ENCODE data around the gene CPED1. TPM values are rescaled to one million over a fixed set of nuclear protein-coding genes. Genes with fewer than 3 reads are reported as not detected.
"Not testable (repeated sequence)": the region's sequence is repeated elsewhere in the genome, so short reads cannot be mapped to it uniquely, and the experiment has no call there.

CPED1 gene
- total and polyA plus RNA-seq, 3 experiments from 2014 or later: 0.09 to 0.27 TPM; not detected in 1

- H3K36me3 ChIP-seq (ENCODE audit: insufficient read depth, low read length); H3K9me3 ChIP-seq (ENCODE audit: low read length); H3K27me3 ChIP-seq (ENCODE audit: insufficient read depth, low read length, poor library complexity, severe bottlenecking); H3K4me3 ChIP-seq (ENCODE audit: low read length); H3K27me3 Mint-ChIP-seq; H3K36me3 Mint-ChIP-seq; H3K4me3 Mint-ChIP-seq; H3K27ac ChIP-seq (ENCODE audit: low read depth, low read length); DNase-seq; H3K4me1 Mint-ChIP-seq; POLR2A ChIA-PET; H3K27ac Mint-ChIP-seq; CTCF ChIA-PET; H3K4me1 ChIP-seq (ENCODE audit: insufficient read depth, low read length): not testable (repeated sequence)
- peaks cover 12 to 22% (median 13%) of the 10 kb centered on the region in 5 donors for H3K9me3 Mint-ChIP-seq
Measured at GRCh38 chr7:121252523-121253235, 264.2 kb downstream of the CPED1 start.

DNA sequence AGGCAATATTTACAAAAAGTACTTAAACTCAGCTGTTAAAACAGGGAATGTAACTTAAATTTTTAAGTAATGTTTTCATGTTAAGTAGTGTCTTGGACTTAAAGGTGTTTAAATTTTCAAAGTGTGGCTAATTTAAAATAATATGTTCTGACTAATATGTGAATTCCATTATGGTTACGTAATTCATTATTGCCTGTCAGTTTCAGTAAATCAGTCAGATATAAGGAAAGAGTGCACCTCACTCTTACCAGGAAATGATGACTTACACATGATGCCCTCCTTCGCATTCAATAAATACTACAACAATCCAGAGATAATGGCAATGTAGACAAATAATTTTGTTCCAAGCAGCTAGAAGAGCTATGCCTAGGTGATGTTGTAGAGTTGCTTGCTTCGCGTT, 271.3 kb downstream of the CPED1 start:
- Histone ChIP-seq H3K4me1 (ENCODE audit: insufficient read depth, low read length) (no peaks in the 10 kb centered on the region), H3K27ac (ENCODE audit: low read depth, low read length) (no peak overlapping the region), H3K4me3 (ENCODE audit: low read length) (no peak overlapping the region), H3K9me3 (ENCODE audit: low read length) (no peaks in the 10 kb centered on the region), H3K36me3 (ENCODE audit: insufficient read depth, low read length) (no peaks in the 10 kb centered on the region), H3K27me3 (ENCODE audit: insufficient read depth, low read length, poor library complexity, severe bottlenecking) (no peaks in the 10 kb centered on the region)
- H3K4me3 Mint-ChIP-seq: no peak overlapping the region
- no peak for DNase-seq
- CTCF ChIA-PET: no interaction called here
- H3K27me3 Mint-ChIP-seq: peaks cover 0 to 5% of the 10 kb centered on the region in 2 donors
- H3K27ac Mint-ChIP-seq: no peak overlapping the region
- H3K9me3 Mint-ChIP-seq: peaks cover 0 to 2% (median 0%) of the 10 kb centered on the region in 5 donors
- H3K4me1 Mint-ChIP-seq: no peaks in the 10 kb centered on the region
- no peaks in the 10 kb centered on the region for H3K36me3 Mint-ChIP-seq
- POLR2A ChIA-PET: no interaction called here

GRCh38 chr7:121261207-121261884, 272.8 kb downstream of the CPED1 start:
- Mint-ChIP-seq H3K27me3 (peaks cover 0 to 7% of the 10 kb centered on the region in 2 donors), H3K4me1 (no peaks in the 10 kb centered on the region), H3K36me3 (no peaks in the 10 kb centered on the region), H3K4me3 (no peak overlapping the region), H3K9me3 (peaks cover 0 to 2% (median 0%) of the 10 kb centered on the region in 5 donors), H3K27ac (no peak overlapping the region)
- Histone ChIP-seq H3K9me3 (ENCODE audit: low read length) (no peaks in the 10 kb centered on the region), H3K36me3 (ENCODE audit: insufficient read depth, low read length) (no peaks in the 10 kb centered on the region), H3K4me3 (ENCODE audit: low read length) (no peak overlapping the region), H3K27me3 (ENCODE audit: insufficient read depth, low read length, poor library complexity, severe bottlenecking) (no peaks in the 10 kb centered on the region), H3K4me1 (ENCODE audit: insufficient read depth, low read length) (no peaks in the 10 kb centered on the region), H3K27ac (ENCODE audit: low read depth, low read length) (no peak overlapping the region)
- POLR2A ChIA-PET: no interaction called here
- CTCF ChIA-PET: no interaction called here
- DNase-seq: no peak

GRCh38 chr7:121262221-121262620, 273.7 kb downstream of the CPED1 start:
- H3K36me3 ChIP-seq (ENCODE audit: insufficient read depth, low read length): no peaks in the 10 kb centered on the region
- POLR2A ChIA-PET: no interaction called here
- Mint-ChIP-seq H3K4me1 (no peaks in the 10 kb centered on the region), H3K9me3 (no peaks in the 10 kb centered on the region), H3K27ac (no peak overlapping the region), H3K27me3 (peaks cover 0 to 7% of the 10 kb centered on the region in 2 donors), H3K36me3 (no peaks in the 10 kb centered on the region), H3K4me3 (no peak overlapping the region)
- no peaks in the 10 kb centered on the region for H3K9me3 ChIP-seq (ENCODE audit: low read length)
- H3K4me1 ChIP-seq (ENCODE audit: insufficient read depth, low read length): no peaks in the 10 kb centered on the region
- no peak overlapping the region for H3K4me3 ChIP-seq (ENCODE audit: low read length)
- CTCF ChIA-PET: no interaction called here
- H3K27ac ChIP-seq (ENCODE audit: low read depth, low read length): no peak overlapping the region
- H3K27me3 ChIP-seq (ENCODE audit: insufficient read depth, low read length, poor library complexity, severe bottlenecking): no peaks in the 10 kb centered on the region
- no peak for DNase-seq

DNA sequence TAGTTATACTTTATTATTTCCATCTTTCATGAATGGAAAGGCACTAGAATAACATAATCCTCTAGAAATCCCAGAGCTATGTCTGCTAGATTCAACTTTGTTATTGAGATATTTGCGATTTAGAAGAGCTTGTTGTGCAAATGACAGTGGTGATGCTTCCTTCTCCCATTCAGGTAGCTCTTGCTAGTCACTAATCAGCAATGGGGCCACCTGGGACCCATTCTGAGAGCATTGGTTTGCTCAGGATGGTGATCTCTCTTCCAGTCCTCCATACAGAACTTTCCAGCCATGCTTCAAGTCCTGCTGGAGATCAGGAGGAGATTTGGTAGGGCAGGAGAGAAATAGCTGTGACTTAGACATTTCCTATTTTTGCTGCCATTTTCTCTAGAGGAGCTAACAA, 274.5 kb downstream of the CPED1 start:
- Mint-ChIP-seq H3K27me3 (peaks cover 0 to 7% of the 10 kb centered on the region in 2 donors), H3K36me3 (no peaks in the 10 kb centered on the region), H3K4me3 (no peak overlapping the region), H3K27ac (no peak overlapping the region), H3K4me1 (no peaks in the 10 kb centered on the region), H3K9me3 (no peaks in the 10 kb centered on the region)
- H3K27me3 ChIP-seq (ENCODE audit: insufficient read depth, low read length, poor library complexity, severe bottlenecking): no peaks in the 10 kb centered on the region
- DNase-seq: no peak
- H3K36me3 ChIP-seq (ENCODE audit: insufficient read depth, low read length): no peaks in the 10 kb centered on the region
- no peak overlapping the region for H3K4me3 ChIP-seq (ENCODE audit: low read length)
- CTCF ChIA-PET: no interaction called here
- no peaks in the 10 kb centered on the region for H3K4me1 ChIP-seq (ENCODE audit: insufficient read depth, low read length)
- no peaks in the 10 kb centered on the region for H3K9me3 ChIP-seq (ENCODE audit: low read length)
- POLR2A ChIA-PET: no interaction called here
- no peak overlapping the region for H3K27ac ChIP-seq (ENCODE audit: low read depth, low read length)

GRCh38 chr7:121266307-121266894, 277.9 kb downstream of the CPED1 start:
- Histone ChIP-seq H3K36me3 (ENCODE audit: insufficient read depth, low read length) (no peaks in the 10 kb centered on the region), H3K27ac (ENCODE audit: low read depth, low read length) (no peak overlapping the region), H3K4me3 (ENCODE audit: low read length) (no peak overlapping the region), H3K4me1 (ENCODE audit: insufficient read depth, low read length) (no peaks in the 10 kb centered on the region), H3K27me3 (ENCODE audit: insufficient read depth, low read length, poor library complexity, severe bottlenecking) (no peaks in the 10 kb centered on the region), H3K9me3 (ENCODE audit: low read length) (no peaks in the 10 kb centered on the region)
- no peak for DNase-seq
- peaks cover 2 to 11% of the 10 kb centered on the region in 2 donors for H3K27me3 Mint-ChIP-seq
- ChIA-PET POLR2A (no interaction called here), CTCF (no interaction called here)
- peaks cover 0 to 2% (median 0%) of the 10 kb centered on the region in 5 donors for H3K9me3 Mint-ChIP-seq
- H3K4me3 Mint-ChIP-seq: no peak overlapping the region
- no peaks in the 10 kb centered on the region for H3K4me1 Mint-ChIP-seq
- H3K27ac Mint-ChIP-seq: no peak overlapping the region
- H3K36me3 Mint-ChIP-seq: no peaks in the 10 kb centered on the region

- Mint-ChIP-seq H3K9me3 (peaks cover 0 to 2% (median 0%) of the 10 kb centered on the region in 5 donors), H3K27ac (no peak overlapping the region), H3K4me1 (no peaks in the 10 kb centered on the region), H3K36me3 (no peaks in the 10 kb centered on the region), H3K4me3 (no peak overlapping the region), H3K27me3 (peaks cover 6 to 21% of the 10 kb centered on the region in 2 donors)
- Histone ChIP-seq H3K27ac (ENCODE audit: low read depth, low read length) (no peak overlapping the region), H3K27me3 (ENCODE audit: insufficient read depth, low read length, poor library complexity, severe bottlenecking) (no peaks in the 10 kb centered on the region), H3K9me3 (ENCODE audit: low read length) (no peaks in the 10 kb centered on the region), H3K4me1 (ENCODE audit: insufficient read depth, low read length) (no peaks in the 10 kb centered on the region), H3K4me3 (ENCODE audit: low read length) (no peak overlapping the region), H3K36me3 (ENCODE audit: insufficient read depth, low read length) (no peaks in the 10 kb centered on the region)
- ChIA-PET POLR2A (no interaction called here), CTCF (no interaction called here)
- DNase-seq: no peak
Measured at GRCh38 chr7:121267612-121268011, 279.1 kb downstream of the CPED1 start.

GRCh38 chr7:121269798-121270197, 281.3 kb downstream of the CPED1 start:
- no peaks in the 10 kb centered on the region for H3K9me3 ChIP-seq (ENCODE audit: low read length)
- no peaks in the 10 kb centered on the region for H3K36me3 Mint-ChIP-seq
- H3K27me3 Mint-ChIP-seq: peaks cover 10 to 26% of the 10 kb centered on the region in 2 donors
- POLR2A ChIA-PET: no interaction called here
- H3K9me3 Mint-ChIP-seq: peaks cover 0 to 2% (median 0%) of the 10 kb centered on the region in 5 donors
- no peak overlapping the region for H3K27ac ChIP-seq (ENCODE audit: low read depth, low read length)
- no peak overlapping the region for H3K4me3 Mint-ChIP-seq
- H3K4me1 ChIP-seq (ENCODE audit: insufficient read depth, low read length): no peaks in the 10 kb centered on the region
- H3K4me1 Mint-ChIP-seq: no peaks in the 10 kb centered on the region
- CTCF ChIA-PET: no interaction called here
- H3K27me3 ChIP-seq (ENCODE audit: insufficient read depth, low read length, poor library complexity, severe bottlenecking): no peaks in the 10 kb centered on the region
- H3K36me3 ChIP-seq (ENCODE audit: insufficient read depth, low read length): no peaks in the 10 kb centered on the region
- H3K4me3 ChIP-seq (ENCODE audit: low read length): no peak overlapping the region
- no peak for DNase-seq
- H3K27ac Mint-ChIP-seq: no peak overlapping the region

All from CD8-positive, alpha-beta memory T cell (primary cell).